AG20443 (cell line): ENCODE data around the gene SKIDA1.

Experiments
- DNase-seq: peaks from one replicate; pipeline ENCODE4 v3.0.0; 2012; ENCODE audit warnings: low spot score, mixed read lengths

SKIDA1 gene

DNA sequence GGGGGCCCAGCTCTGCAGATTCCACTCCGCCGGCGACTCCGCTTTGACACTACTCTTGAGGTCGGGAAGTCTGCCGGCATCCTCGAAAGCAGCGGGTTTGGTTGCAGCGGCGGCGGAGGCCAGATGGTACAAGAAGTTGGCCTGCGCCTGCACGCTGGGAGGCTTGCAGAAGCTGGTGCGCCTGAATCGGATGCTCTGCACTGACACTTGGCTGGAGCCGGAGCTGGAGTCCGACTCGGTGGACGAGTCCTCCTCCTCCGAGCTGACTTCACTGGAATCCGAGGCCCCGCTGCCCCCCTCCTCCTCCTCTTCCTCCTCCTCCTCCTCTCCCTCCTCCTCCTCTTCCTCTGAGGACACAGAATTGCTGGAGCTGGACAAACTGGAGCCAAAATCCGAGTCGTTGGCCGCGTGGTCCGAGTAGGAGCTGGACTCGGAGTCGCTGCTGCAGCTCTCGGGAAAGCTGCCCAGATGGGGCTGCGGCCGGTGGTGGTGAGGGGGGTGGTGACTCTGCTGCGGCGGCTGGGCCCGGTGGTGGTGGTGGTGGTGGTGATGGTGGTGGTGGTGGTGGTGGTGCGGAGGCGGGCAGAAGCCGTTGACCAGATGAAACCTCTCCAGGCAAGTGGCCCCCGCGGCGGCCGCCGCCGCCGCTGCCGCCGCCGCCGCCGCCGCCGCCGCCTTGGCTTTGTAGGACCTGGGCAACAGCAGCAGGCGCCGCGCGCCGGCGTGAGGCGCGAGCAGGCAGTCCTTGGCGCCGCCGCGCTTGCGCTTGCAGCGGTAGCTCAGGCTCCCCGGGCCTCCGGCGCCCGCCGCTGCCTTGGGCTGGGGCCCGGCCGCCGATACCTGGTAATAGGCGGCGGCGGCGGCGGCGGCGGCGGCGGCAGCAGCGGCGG lies 9.0 kb downstream of the SKIDA1 start:
- peak; percentile 61 for DNase-seq

DNA sequence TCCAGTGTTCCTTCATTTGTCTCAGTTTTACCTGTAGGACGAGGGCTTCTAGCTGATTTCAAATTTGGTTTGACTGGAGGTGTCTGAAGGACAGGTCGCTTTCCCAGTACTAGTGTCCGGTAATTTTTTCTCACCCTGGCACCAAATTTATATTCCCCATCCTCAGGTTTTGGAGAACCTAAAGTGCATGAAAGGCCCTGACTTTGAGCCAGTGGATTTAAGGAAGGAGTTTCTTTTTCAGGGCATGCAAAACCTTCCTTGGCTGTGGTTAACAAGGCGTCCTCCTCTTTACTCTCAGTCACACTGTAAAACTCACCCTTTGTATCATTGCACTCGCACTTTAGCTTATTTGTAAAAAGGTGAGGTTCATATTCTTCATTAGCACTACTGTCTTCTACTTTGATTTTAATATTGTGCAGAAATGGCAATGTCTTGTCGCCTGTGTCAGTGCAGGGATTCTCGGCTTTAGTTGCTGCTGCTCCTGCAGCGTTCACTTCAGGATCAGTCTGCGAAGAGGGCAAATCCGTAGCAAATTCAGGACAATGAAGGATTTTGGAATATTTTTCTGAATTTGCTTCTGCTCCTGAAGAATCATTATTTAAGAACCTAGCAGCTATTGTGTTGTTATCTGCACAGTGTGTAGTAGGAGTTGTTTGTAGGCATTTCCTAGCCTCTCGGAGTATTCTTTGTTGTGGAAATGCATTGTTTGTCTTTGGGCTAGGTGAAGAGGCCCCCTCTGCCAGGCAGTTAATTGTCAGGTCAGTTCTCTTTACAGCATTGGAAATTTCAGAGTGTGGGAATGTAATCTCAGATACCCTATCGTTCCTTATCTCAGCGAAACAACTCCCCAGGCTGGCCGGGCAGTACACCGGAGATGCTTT lies 9.9 kb downstream of the SKIDA1 start:
- DNase-seq: no peak

DNA sequence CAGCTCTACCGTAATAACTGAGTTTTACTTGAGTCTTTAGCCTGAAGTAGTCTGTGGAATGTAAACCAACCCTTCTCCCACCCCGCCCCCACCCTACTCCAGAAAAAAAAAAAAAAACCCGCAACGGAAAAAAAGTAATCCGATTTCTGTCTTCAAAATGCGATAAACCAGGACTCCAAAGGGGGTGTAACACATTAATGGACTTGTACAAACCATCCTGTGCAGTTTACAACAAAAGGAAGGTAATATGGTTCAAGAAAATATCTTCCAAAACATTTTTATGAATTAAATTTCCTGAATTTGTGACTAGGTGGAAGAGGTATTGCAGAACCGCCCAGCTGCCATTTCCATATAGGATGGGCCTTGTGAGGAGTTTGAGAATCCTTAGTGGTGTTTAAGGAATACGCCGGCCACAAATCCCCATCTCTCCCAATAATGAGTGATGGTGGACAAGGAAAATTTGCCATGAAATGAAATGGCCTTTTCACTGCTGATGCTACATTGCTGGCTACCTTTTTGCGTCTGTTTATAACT lies 10.6 kb downstream of the SKIDA1 start:
- DNase-seq: no peak

DNA sequence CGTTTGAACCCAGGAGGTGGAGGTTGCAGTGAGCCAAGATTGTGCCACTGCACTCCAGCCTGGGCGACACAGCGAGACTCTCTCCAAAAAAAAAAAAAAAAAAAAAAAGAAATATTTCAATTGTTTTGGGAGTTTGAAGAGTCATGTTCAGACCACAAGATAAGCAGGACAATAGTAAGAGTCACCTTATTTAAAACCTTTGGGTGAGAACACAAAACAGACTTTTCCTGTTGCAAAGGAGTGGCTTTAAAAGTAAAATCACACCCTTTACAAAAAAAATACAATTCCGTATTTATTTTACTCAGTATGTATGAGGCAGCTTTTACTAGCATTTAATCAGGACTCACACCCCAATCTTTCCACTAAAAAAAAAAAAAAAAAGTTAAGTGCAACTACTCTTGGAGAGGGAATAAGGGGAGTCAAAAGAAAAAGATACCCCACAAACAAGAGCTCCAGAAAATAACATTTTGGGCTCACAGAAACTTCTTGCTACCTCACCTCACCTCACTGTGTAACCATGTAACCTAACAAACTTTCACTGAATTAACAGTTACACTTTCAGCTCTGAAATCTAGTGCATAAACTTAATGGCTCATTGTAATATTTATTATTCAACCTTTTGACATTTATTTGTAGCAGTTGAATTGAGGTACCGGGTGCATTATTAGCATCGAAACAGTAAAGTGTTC lies 11.2 kb downstream of the SKIDA1 start:
- DNase-seq: no peak

DNA sequence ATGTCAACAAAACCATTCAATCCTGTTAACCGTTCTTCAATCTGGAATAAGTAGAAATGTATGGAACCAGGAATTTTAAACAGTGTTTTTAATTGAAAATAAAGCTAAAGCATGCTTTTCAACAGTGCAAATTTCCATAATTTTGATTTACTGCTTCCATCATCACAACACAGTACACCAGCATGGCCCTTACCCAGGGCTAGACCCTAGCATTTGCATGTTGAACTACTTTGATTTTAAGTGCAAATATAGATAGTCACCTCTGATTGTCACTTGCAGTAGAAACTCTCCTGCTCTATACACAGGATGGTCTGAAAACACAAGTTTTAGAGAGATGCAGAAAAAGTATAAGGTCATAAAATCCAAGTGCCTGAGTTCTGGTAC lies 12.1 kb downstream of the SKIDA1 start:
- no peak for DNase-seq

DNA sequence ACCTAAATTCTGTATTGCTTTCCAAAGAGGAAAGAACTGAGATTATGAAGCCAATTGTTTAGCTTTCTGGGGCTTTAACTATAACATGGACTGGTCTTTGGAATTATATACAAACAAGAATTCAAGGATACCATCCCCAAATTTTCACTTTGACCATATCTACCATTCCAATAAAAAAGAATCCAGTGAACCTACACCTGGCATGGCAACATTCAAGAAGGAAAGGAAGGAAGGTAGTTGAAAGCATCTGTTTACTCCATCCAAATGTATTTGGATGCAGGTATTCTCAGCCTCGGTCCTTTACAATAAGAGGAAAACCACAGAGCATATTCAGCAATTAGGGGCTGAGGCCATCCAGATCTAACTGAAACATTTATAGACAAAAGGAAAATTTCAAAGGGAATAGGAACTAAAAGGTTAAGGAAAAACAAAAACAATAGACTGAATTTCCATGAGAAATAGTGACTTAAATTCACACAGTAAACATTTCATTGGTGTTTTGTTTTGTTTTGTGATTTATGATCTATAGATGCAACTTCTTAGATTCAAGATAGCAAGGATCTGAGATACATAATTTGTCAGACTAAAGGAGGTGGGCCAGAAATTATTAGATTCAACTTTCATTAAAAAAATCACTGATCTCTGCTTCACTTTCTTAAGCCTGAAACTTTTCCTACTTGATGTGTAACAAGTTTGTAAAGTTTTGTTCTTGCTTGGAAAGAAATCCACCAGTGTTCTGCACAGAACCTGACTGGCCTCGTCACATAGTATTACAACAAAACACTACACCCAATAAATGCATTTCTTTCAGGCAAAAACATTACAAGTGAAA lies 12.7 kb downstream of the SKIDA1 start:
- DNase-seq: no peak

DNA sequence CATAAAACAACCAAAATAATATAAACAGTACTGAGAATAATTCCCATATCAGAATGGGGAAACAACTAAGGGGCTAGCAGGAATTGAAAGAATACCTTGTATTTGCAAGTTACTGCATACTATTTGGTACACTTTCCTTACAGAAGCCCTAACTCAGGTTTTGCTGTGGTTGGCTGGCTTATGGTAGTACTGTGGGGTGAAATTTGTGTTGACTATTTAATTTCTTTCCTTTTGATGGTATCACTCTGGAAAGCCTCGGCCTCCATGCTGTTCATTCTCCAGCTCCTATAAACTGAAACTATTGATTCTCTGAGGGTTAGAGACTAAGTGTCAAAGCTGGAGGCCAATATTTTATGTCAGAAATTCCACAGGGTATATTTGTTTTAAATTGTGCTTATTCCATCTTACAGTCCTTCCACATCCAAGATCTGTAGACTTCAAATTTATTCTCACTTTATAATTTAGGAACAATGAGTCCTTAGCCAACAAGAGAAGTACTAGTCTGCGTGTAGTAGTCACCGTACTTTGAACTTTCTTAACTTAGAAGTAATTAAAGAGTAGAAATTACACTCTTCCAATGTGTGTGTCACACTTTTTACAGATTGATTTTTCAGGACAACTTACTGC lies 13.4 kb downstream of the SKIDA1 start:
- DNase-seq: no peak

DNA sequence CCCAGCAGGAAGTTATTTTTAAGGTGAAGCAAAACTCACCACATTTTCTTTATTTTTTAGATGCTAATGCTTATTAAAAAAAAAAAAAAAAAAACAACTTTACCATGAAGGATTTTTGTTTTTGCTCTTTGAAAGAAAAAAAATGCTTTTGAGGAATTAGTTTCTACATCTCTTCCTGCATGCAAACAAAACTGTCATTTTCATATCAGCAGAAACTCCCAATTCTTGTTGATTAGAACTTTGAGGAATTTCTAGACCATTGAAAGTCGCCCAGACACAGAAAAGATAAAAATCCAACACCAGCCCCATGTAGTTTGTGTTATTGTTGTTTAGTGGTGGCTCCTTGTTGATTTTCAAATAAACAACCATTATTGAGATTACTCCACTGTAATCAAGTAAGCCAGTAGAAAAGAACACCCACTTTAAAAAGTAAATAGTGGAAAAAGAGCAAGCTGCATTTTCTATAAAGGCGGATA lies 14.3 kb downstream of the SKIDA1 start:
- no peak for DNase-seq

DNA sequence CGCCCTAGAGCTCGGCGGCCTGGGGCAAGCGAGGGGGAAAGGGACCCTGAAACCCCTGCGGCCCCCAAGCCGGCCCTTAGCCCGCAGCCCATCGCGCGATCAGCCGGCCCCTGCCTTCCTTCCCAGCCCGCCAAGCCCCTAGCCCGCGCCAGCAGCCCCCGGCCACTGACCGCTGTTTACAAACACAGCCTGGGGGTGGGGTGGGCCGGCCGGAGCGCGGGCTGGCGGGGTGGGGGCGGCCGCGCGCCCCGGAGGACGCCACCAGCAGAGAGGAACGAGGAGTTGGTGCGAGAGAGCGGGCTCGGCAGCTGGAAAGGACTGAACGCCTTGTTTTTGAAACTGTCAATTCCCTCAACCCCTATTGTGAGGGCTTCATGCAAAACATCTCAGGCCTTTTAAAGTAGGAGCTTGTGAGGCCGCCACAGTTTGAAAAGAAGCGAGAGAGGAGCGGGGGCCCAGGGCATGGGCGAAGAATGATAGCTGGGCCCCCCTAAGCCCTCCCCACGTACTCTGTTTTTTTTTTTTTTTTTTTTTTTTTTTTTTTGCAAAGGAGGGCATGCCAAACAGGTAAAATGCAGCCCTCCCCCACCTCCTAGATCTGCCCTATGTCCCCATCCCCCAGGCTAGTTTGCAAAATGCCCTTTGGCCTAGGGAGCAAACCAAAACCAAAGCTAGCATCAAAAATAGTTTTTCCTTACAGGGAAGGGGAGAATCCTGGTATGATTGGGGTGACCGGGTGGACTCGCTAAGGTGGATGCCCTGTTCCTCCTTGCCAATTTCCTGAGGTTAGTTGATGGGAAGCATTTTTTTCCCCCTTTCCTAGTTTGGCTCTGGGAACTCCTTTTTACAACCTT lies 15.0 kb downstream of the SKIDA1 start:
- DNase-seq: peak; percentile 68

DNA sequence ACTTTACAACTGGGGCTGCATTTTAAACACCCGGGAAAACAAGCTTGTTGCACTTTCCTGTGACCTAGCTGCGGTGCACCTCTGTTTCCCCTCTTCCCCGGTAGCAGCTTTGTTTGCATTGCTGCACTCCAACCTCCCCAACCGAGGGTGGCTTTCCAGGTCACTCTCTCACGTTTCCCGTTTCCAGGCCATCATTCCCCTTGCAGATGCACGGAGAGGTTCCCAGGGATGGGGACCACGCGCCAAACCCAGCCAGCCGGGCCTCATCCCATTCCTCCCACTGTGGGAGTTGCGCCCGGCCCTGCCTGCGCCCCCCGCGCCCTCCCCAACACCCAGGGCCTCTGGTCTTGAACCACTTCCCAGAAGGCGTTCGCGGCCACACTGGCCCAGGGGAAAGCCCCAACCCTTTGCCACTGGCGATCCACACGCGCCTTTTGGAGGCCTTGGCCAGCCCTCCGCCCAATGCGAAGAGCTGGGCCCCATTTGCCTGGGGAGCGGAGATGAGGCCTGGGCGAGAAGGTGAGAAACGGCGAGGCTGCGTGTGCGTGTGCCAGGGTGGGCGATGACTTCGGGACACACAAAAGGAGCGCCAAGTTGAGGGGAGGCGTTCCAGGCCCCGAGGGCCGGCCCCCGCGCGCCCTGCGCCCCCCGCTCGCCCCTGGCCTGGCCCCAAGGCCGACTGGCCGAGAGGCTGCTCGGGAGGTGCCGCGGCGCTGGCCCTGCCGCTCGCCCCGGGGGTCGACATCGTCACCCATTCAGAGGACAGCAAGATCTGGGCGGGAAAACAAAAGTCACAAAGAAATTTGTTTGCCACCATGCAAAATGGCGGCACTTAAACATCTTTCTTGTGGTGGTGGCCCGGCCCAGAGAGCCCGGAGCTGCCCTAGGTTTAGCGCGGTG lies 15.9 kb downstream of the SKIDA1 start:
- peak; percentile 25 for DNase-seq

DNA sequence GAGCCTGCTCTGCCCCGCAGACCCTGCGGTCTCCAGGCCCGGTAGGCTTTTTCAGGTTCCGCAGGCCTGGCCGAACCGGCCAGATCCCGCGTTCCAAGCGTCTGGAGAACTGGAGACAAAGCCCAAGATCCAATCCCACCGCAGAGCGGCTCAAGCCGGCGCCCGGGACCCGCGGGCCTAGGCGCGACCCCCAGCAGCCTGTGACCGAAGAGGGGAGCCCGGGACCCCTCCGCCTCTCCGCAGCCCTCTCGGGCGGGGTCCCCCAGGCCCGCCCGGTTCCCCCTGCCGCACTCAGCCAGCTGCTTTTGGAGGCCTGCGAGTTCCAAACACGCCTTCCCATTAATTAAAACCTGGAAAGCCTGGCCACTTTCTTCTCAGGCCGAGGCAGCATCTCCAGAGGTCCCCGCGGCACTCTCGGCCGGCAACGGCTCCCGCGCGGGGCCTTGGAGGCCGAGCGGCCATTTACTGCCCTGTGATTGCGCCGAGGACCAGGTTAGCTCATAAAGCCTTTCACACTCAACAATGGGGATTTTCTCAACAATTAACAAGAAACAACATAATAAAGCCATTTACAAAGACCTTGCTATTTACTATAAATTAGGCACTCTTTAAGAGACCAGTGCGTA lies 16.7 kb downstream of the SKIDA1 start:
- peak; percentile 35 for DNase-seq

DNA sequence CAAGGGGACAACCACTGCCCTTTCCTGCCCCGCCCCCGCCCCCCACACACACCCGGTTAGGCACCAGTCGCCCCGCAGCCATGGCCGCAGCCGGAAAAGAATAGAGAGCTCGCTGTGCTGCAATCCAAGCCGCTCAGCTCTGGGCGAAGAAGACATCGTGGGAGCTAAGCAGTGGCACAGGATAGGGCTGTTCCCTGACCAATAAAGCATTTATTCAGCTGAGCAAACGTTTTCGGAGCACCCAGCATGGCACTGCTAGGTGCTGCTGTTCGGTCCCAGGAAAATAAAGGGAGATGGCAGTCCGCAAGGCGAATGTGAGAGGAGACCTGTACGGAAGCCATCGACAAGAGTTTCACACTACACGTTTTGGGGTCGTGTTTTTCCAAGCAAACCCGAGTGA lies 18.3 kb downstream of the SKIDA1 start:
- no peak for DNase-seq

DNA sequence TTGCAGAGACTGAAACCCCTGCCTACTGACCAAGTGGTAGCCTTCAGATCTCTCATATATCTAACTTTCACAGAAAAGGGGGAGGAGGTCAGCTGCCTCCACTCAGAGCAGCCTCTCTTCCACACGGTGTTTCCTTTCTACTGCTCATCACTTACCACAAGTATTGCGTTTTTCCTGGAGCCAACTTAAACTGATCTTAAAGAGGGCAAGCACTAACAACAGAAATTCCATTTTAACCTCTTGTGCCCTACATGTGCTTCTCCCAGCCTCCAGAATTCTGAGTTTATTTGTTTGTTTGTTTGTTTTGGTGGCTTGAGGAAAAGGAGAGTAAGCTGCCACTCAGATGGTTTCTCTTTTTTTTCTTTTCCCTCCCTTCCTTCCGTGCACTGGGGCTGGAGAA lies 19.1 kb downstream of the SKIDA1 start:
- DNase-seq: no peak

DNA sequence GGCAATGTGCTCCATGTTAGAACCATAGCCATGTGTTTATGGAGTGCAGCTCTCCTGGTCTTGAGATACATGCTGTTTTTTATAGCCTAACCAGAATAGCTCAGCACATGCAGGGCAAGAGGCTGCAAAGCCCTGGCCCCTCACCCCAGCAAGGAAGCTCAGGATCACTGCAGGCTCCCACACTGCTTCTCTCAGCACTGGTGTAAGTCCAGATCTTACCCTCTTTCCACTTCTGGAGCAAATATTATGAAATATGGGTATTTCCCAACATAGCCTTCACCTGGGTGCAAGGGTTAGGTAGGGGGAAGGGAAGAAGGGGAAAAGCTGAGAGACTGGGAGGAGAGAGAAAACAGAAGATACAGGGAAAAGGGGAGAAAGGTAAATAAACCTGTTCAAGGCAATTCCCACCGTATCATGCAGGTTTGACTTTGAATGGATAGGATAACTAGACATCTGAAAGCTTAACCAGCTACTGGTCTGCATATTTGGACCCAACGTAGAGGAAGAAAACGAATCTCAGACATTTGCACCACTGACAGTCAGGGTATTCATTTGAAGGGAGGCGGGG lies 19.7 kb downstream of the SKIDA1 start:
- no peak for DNase-seq

DNA sequence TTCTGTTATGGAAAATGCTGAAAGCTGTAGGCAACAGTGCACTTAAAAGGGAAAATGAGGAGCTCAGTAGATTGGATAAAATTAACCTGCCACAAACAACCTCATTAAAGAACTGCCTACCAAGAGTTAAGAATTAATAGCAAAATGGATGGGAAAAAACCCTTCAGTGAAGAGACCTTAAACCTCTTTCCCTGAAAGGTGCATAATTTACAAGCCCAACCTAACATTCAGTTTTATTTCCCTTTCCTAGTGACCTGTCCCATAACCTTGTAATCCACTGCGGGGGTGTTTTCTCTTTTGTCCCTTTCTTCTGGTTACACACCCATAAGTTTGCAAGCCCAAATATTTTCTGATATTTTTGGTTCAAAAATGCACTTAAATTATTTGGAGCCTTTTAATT lies 21.9 kb downstream of the SKIDA1 start:
- no peak for DNase-seq

DNA sequence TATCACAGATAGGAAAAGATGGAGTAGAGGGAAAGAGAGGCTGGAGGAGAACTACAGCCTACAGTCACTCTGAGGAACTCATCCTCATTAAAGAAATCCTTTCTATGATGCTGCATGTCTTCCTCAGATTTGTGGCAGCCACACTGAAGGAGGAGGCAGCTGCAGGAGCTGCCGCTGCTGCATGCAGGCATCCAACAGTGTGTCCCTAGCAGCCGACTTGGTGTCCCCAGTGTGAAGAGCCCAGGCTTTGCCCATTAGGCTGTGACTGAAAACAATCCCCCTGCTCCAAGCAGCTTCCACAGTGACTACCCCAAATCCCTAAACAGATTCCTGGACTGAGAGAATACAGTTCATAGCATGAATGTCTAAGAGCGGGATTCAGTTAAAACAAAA lies 23.1 kb downstream of the SKIDA1 start:
- no peak for DNase-seq

DNA sequence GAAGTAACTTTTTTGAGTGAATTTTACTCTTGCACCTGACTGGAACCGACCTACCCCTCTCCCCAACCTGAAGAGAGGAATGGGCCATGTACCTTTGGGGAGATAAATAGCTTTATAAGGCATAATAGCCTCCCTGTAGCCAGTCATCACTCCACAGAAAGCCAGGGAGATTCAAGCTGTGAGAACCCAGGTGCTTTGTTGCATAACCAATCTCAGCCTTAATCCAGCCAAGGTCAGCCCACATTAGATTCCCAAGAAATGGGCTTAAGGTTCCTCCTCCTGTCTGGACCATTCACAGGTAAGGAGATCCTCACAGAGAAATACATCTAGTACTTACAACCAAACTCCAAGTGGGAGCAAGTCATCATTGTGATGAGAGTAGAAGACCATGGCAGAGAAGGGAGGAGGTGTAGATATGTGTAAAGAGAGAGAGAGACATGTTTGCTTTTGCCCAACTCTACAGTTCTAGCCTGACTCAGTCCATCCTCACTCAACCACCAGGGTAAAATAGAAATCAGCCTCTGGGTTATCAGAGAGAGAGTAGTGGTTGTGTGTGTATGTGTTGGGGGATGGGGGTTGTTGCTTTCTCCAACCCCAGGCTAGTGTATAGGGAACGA lies 23.6 kb downstream of the SKIDA1 start:
- no peak for DNase-seq
